ENCODE data around the gene PGC. TPM values are rescaled to one million over a fixed set of nuclear protein-coding genes. Genes with fewer than 3 reads are reported as not detected.

The PGC gene
- total and polyA plus RNA-seq, 10 donors = 0.26 to 0.74 (median 0.48) TPM; not detected in 7

DNA sequence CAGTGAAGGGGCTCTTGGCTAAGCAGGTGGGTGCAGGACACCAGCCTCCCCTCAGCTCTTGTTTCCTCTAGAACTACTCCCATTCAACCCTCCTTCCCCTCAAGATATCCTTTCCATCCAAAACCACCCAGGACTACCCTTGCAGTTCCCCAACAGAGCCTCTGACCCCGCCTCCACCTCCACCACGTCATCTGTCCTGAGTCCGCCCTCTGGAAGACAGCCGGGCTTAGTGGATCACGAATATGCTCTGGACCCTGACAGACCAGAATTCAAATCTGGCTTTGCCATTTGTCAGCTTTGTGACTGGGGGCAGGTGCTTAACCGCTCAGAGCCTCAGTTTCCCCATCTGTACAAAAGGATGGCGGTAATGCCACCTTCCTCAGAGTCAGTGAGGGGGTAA is 43.2 kb downstream of the PGC start:
- H3K27me3 ChIP-seq (replicated peaks in 1 of 7) = no peaks in the 10 kb centered on the region
- intact Hi-C loops (cut with DNase I; ENCODE audit: low total_unique reads) = no loop called here
- peak overlapping the region in 2 of 8 donors; percentile 31 to 57 for H3K4me3 ChIP-seq
- 77 to 94% (median 85%) methylated on average over 7 of the region's 7 CpGs for WGBS, 5 donors
- TF ChIP-seq POLR2AphosphoS5 (IDR thresholded peaks at IDR 0.05) = no peak
- TF ChIP-seq POLR2A (IDR thresholded peaks at IDR 0.05) = no peak
- TF ChIP-seq, protein P1, sequence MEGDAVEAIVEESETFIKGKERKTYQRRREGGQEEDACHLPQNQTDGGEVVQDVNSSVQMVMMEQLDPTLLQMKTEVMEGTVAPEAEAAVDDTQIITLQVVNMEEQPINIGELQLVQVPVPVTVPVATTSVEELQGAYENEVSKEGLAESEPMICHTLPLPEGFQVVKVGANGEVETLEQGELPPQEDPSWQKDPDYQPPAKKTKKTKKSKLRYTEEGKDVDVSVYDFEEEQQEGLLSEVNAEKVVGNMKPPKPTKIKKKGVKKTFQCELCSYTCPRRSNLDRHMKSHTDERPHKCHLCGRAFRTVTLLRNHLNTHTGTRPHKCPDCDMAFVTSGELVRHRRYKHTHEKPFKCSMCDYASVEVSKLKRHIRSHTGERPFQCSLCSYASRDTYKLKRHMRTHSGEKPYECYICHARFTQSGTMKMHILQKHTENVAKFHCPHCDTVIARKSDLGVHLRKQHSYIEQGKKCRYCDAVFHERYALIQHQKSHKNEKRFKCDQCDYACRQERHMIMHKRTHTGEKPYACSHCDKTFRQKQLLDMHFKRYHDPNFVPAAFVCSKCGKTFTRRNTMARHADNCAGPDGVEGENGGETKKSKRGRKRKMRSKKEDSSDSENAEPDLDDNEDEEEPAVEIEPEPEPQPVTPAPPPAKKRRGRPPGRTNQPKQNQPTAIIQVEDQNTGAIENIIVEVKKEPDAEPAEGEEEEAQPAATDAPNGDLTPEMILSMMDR (IDR thresholded peaks at IDR 0.05 in 8 of 11, conservative IDR thresholded peaks at IDR 0.05 in 3 of 11) = no peak
- peak overlapping the region in 4 of 8 donors; percentile 85 to 91 (median 86) for H3K27ac ChIP-seq
- H3K4me1 ChIP-seq = peaks cover 37 to 99% (median 95%) of the 10 kb centered on the region in 6 donors
- peak; percentile 62 for DNase-seq
- no peaks in the 10 kb centered on the region for H3K9me3 ChIP-seq
- H3K36me3 ChIP-seq = peaks cover 0 to 52% (median 8%) of the 10 kb centered on the region in 6 donors

DNA sequence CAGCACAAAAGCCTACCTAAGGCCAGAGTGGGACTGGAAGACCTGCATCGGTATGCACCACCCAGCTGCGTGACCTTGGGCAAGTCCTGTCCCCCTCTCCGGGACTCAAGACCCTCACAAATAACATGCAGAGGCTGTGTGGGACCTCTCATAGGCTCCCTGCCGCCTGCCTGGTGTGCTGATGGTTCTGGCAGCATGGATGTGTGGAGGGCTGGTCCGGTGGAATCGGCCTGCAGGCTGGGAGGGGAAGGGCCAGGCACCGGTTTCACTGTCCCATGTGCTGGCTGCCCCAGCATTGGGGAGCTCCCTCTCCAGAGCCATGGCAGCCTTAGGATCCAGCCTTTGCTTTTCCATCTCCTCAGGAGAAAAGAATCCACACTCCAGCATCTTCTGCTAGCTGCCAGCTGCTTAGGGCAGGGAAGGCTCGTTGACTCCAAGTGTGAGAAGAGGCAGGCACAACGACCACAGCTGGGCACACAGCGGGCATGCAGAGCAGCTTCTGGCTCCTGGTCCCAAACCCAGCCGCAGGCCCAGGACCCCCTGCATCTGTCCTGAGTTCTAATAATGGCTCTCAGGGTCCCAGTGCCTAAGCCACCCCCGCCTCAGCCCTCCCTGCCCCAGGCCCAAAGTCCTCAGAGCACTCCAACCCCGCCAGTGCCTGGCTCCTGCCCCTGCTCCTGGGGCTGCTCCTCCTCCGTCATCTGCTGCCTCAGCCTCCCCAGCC is 44.3 kb downstream of the PGC start:
- WGBS, 5 donors = 87 to 96% (median 92%) methylated on average over 9 to 14 of the region's 14 CpGs
- peak; percentile 67 for DNase-seq
- H3K9me3 ChIP-seq = no peaks in the 10 kb centered on the region
- no peak overlapping the region for H3K4me3 ChIP-seq
- peak in 1 of 3 donors; percentile 40 for TF ChIP-seq POLR2AphosphoS5 (IDR thresholded peaks at IDR 0.05)
- TF ChIP-seq, protein P1 (IDR thresholded peaks at IDR 0.05 in 8 of 11, conservative IDR thresholded peaks at IDR 0.05 in 3 of 11) = no peak
- peaks cover 34 to 99% (median 93%) of the 10 kb centered on the region in 6 donors for H3K4me1 ChIP-seq
- intact Hi-C loops (cut with DNase I; ENCODE audit: low total_unique reads) = no loop called here
- peaks cover 0 to 59% (median 10%) of the 10 kb centered on the region in 6 donors for H3K36me3 ChIP-seq
- H3K27ac ChIP-seq = peak overlapping the region in 1 of 8 donors; percentile 47
- no peaks in the 10 kb centered on the region for H3K27me3 ChIP-seq (replicated peaks in 1 of 7)

DNA sequence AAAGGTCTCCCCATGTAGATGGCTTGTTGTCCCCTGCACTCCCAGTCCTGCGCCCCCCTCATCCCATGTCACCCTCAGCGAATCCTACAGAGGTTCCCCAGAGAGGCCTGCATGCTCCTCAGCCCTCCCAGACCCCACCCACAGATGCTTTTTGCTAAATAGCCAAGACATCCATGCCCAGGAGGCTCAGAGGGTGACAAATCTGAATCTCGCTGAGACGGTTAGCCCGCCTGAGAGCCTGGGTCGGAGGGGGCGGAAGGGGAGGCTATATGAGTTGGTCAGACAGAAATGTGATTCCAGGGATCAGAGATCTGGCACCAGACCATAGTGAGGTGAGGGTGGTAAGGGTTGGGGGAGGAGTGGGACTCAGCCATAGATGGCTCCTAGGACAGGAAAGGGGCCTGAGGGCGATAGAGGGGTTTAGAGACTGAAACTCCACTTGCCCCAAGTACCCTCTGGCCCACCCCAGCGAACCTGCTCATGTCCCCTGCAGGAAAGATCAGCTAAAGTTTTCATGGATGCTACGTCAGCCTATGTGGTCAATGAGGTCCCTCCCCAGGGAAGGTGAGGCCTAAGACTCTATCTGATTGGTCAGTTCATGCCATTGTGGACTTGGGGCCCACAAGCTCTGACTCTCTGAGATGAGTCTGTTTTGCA is 45.0 kb downstream of the PGC start:
- WGBS, 5 donors = 93 to 96% (median 94%) methylated on average over 9 to 10 of the region's 10 CpGs

More for the DNA sequence above, 45.0 kb downstream of the PGC start:
- Histone ChIP-seq H3K9me3 (no peaks in the 10 kb centered on the region), H3K27ac (peak overlapping the region in 2 of 8 donors; percentile 47 to 64), H3K36me3 (peaks cover 0 to 65% (median 10%) of the 10 kb centered on the region in 6 donors), H3K27me3 (replicated peaks in 1 of 7) (no peaks in the 10 kb centered on the region), H3K4me1 (peaks cover 31 to 97% (median 89%) of the 10 kb centered on the region in 6 donors), H3K4me3 (no peak overlapping the region)
- TF ChIP-seq, protein P1 (IDR thresholded peaks at IDR 0.05 in 8 of 11, conservative IDR thresholded peaks at IDR 0.05 in 3 of 11) = no peak
- no peak for TF ChIP-seq POLR2AphosphoS5 (IDR thresholded peaks at IDR 0.05)
- TF ChIP-seq POLR2A (IDR thresholded peaks at IDR 0.05) = no peak
- intact Hi-C loops (cut with DNase I; ENCODE audit: low total_unique reads) = no loop called here
- peak; percentile 51 for DNase-seq
